ENCODE data around the gene IPPK.

Gene IPPK, protein sequence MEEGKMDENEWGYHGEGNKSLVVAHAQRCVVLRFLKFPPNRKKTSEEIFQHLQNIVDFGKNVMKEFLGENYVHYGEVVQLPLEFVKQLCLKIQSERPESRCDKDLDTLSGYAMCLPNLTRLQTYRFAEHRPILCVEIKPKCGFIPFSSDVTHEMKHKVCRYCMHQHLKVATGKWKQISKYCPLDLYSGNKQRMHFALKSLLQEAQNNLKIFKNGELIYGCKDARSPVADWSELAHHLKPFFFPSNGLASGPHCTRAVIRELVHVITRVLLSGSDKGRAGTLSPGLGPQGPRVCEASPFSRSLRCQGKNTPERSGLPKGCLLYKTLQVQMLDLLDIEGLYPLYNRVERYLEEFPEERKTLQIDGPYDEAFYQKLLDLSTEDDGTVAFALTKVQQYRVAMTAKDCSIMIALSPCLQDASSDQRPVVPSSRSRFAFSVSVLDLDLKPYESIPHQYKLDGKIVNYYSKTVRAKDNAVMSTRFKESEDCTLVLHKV

DNA sequence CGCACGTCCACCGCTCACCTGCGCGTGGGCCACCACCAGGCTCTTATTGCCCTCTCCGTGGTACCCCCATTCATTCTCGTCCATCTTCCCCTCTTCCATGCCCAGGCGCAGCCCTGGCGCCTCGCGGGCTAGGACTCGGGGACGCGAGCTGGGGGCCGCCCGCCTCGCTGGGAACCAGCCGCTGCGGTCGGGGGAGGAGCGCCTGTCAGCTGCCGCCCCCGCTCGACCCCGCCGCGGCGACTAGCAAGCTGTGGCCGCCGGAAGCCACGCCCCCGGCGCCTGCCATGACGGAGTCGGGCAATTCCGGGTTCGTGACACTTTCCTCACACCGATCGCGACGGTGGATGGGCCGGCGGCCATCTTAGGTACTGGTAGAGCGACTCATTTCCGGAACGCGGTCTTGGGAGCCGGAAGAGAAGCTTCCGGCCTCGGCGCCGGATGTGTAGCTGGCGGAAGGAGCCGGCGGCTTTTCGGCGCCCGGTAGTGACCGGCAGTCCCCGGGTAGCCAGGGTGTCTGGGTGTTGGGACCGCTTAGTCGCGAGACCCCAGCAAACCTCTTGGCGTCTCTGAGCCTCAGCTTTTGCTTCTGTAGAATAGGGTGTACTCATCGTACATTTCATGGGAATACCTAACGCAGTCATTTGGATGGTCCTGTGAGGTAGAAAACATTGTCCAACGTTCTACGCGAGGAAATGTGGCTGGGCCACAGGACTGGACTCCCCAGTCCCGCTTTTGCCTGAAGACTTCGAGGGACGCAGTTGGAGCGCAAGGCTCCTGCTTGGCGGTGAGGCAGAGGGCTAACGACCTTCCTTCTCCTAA is at the start of gene IPPK:
Gene IPPK, minus strand, starts transcription at position 242 of the 819 bp plus-strand sequence. Its CDS starts 143 bp downstream, at position 99.
- DNase-seq: peak; percentile 99

DNA sequence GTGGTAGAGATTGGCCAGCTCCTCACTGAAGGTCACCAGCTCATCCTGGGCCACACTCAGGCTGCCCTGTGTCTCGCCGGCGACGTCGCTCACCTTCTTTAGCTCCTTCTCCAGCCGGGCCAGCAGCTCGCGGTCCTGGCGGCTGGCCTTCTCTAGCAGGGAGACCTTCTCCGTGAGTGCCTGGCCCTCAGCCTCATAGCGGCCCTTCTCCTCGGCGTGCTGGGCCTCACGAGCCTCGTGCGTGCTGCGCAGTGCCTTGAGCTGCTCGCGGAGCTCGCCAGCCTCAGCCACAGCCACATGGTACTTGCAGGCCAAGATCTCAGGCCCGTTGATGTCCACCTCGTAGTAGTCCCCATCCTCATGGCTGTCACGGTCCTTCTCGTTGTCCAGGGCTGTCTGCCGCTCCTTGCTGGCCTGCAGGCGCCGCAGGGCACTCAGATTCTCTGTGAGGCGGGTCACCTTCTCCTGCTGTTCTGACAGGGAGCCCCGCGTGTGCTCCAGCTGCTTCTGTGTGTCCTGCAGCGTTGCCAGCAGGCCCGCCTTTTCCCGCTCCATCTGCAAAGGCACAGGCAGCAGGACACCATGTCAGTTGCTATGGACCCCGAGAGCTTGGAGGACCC is 49.2 kb upstream of the IPPK start:
- no peak for DNase-seq

DNA sequence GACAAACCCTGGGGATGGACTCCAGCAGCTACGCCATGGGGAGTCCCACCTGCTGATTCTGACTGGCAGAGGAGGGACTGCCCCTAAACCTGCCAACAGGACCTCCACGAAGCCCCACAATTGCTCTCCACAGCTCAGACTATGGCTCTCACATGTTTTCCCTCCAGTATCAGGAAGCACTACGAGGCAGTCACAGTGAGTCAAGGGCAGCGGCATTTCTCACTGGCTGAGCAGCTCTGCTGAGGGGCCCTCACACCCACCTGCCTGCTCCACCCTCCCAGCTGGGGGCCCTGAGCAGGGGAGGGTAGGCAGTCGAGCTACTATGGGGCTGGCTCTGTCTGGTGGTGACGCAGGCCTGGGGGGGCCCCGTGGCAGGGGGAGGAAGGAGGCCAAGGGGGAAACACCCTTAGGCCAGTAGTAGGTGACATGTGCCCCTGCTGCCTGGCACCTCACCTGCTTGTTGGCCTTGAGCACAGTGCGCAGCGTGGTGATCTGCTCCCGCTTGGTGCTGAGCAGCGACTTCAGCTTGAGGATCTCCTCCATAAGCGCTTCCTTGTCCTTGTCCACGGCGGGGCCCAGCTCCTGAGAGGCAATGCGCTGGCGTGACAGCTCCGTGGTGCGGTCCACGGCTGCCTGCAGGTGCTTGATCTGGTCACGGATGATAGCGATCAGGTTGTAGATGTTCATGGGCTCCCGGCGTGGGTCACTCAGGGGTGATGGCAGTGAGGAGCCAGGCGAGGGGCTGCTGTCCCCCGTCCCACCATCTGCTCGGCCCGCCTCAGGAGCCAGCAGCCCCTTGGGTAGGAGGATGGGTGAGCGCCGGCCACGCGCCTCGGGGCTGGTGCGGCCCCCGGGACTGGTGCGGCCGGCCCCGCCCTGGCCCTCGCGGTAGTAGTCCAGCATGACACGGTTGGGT is 48.4 kb upstream of the IPPK start:
- DNase-seq: no peak

DNA sequence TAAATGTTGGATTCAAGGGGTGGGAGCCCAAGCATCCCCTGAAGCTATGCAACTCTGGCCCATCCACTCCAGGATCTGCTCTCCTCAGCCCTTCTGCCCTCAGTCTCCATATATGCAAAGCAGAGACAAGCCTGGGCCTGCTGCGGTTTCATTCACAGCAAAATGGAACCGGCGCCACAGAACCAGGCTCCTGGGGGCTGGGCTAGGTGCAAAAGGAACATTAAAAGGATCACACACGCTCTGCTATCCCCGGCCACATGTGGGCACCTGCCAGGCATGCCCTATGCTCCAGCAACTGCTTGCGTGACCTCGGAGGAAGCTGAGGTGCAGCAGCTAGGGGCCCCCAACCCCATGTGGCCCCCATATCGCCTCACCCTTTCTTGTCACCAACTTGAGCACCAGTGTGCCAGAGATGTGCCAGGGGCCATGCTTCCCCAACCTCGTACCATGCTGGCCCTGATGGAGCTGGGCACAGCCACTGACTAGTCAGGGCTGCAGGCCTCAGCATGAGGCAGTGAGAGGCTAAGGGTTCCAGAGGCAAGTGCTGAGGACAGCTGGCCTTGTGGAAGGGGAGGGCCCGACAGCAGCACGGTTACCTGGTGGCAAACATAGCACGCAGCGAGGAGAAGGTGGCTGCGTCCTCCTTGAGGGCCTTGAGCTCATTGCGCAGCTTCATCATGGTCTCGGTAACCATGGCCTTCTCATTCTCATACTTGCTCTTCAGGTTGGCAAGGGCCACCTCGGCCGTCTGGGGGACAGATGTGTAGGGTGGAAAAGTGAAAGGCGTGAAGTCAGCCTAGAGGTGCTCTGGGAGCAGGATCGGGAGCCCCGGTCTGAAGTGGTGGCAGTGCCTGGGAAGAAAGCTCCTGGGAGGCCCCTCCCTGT is 47.5 kb upstream of the IPPK start:
- DNase-seq: no peak

DNA sequence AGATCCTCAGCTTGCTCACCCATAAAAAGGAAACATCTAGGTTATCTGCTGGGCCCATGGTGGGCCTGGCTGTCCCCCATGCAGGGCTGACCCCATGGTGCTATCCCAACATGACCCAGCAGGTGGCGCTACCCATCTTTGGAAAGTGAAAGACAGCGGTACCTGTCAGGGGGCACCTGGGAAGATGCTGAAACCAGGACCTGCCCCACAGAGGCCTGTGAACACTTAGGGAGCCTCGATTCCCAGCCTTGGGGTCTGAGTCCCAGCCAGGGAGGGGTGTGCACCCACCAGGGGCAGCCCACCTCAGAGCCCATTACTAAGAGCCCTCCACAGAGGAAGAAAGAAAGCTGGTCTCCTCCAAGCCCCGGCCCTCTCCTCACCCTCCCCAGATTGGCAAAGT is 46.6 kb upstream of the IPPK start:
- DNase-seq: peak; percentile 62

DNA sequence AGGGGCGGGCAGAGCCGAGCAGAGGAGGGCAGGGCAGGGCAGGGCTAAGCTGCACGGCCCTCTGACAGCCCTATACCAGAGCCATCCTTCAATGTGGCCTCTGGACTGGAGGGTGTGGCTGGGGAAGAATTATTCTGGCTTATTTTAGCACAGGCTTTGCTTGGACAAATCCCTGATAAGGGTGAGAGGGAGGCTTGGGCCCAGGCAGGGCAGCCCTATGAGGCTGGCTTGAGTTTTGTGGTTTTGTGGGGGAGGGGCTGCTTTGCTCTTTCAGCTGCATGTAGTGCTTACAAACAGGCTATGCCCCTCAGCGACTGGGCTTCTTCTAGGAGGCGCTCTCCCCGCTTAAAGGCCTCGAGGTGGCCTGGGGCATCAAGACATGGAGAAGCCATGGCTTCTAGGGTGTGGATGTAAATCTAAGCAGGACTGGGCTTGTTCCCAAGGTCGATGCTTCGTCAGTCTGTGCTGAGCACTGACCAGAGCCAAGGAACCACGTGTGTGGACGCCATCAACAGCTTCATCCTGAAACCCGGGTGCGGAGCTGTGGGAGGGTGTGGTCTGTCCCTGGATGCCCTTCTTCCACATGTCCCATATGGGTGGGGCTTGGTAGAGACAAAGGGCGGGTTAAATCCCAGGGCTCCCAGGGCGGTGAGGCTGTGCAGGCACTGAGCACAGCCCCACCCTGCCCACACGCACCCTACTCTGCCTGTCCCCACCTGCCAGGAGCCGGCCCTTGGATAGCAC is 45.7 kb upstream of the IPPK start:
- DNase-seq: peak; percentile 35

DNA sequence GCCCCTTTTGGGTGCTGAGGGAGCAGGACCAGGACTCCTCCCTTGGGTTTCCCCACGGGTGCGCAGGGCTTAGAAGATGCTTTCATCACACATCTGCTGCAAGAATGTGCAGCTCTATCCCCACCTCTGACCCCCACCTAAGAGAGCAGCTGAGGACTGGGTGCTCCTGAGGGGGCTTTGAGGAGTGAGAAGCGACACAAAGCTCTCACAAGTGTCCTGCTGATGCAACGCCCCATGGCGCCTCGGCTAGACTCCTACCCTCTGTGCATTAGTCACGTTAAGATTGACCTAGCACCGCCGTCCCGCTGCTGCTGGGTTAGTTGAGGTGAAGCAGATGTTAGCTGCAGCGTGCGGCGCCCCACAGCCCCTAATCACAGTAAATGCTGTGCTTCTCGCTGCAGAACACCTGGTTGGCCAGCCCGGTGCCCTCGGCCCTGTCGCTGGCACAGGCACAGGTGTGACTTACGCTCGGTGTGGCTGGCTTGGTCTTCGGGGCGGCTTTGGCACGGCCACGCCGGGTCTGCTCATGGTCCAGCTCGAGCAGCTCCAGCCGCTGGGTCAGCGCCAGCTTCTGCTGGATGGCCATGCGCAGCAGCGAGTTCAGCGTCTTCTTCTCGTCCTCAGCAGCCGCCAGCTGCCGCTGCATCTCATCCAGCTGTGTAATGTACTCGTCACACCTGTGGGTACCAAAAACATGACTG is 45.0 kb upstream of the IPPK start:
- DNase-seq: no peak

DNA sequence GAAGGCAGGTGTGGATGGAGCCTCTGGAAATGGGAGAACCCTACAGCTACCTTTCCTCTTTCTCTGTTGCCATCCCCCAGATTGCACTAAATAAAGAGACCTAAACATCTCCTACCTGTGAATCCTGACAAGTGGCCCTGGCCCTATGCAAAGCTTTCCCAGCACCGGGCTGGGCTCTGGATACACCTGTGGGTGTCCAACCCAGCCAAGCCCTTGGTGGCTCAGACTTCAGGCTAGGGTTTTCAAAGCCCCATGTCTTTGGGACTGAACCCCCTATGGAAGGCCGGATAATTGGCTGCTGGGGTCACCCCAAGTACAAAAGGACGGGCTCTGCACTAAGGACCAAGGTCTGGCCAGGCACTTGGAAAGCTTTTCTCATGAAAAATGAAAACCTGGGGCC is 44.1 kb upstream of the IPPK start:
- DNase-seq: no peak

DNA sequence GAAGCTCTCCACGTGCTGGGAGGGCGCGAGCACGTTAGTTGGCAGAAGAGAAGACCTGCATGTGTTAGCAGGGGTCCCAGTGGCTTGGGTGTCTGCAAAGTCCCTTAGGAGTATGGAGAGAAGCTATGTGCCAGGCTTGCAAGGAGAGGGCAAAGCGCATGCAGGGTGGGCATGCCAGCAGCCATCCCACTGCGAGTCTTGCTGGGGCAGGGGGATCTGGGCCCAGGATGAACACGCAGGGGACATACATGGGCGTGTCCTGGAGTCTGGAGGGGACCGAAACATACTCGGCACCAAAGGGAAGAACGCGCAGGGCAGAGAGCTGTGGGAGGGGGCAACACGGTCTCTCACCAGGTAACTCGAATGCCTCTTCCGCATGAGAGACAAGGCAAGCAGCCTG is 43.6 kb upstream of the IPPK start:
- no peak for DNase-seq

DNA sequence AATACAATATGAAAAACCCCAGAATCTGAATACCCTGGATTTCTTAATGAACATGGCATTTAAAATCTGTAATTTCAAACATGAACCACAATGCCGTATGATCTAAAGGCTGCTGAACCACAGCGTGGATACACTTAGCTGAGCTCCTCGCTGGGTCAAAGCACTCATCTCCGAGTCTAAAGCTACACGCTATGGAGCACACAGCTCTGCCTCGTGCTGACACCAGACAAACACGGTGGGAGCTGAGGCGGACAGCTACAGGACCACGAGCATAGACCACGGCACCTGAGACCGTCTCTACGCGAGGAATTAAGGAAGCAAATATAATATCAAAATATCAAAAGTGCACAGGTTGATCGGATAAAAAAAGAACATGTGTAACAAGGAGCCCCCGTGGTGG is 42.8 kb upstream of the IPPK start:
- DNase-seq: no peak

DNA sequence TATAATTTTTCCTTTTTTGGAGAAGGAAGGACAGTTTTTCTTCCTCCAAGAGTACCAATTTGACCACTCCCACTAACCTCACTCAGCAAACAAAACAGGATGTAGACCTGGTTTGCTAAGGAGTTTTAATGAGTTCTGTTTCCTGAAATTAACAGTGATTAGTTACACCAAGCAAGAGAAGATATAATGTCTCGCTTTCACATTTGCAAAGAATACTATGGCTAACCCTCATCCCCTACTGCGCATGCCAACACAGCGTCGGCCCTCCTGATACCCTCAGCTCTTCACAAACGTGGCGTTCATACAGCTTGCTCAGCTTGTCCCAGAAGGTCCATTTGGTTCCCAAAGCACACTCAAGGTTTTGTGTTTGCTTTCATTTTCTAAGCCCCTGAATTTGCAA is 41.9 kb upstream of the IPPK start:
- no peak for DNase-seq

DNA sequence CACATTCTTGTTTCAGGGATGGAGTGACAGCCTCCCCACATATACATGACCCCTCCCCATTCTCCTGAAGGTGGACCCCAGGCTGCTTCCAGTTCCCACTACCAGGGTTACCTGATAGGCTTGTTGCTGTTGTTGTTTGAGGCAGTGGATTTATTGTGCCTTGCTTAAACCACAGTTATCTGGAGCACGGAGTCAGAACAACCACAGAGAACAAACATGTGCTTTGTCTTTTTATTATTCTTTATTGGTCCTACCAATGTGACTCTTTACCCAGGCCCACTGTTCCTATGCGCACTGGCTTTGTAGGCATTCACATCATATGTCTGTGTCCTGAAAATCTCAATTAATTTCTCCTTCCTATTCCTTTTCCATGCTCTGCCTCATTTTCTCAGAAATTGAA is 41.2 kb upstream of the IPPK start:
- no peak for DNase-seq

DNA sequence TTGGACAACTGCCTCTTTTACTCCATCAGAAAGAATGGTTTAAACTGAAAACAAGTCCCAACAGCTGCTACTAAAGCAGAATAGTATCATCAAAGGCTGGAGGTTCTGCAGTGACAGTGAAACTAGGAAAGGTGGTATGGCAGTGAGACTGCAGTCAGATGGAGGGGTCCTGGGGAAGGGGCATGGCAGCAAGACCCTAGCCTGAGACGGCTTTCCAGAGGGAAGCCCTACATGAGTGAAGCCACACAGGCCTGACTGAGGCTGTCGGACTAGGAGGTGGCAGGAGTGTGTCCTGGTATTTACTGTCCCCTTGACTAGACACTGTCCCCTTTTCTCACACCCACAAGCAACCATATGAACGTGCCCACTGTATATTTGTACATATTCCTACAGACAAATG is 40.4 kb upstream of the IPPK start:
- no peak for DNase-seq

DNA sequence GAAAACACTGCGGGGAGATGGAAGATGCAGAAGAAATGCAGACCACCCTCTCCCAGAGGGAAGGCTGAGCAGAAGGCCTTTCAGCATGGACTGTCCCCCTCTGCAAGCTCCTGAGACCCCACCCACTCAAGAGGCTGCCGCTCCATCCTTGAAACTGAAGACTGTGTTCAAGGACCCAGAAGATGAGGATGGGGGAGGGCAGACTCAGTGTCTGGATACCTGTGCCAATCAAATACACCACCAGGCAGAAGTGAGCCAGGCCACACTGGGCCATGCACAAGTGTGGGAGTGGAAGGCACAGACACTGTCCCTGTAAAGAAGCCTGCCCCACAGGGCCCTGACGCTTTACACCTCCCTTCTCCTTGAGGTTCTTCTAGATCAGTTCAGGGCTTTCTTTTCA is 40.0 kb upstream of the IPPK start:
- no peak for DNase-seq

DNA sequence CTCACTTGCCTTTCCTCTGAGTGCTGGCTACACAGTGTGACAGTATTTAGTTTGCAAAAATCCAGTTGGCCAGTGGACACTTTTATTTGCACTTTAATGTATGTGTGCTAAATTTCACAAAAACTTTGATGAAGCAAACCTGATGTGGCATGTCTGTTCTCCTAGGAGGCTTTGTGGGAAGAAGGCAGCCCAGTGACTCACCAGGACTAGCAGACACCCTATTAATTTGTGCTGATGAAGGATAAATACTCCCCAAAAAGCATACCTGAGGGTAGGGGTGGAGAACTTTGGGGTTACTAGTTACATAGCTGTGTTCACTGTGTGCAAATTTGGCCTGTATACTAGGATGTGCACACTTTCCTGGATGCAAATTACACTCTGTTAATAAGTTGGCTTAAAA is 39.3 kb upstream of the IPPK start:
- no peak for DNase-seq

DNA sequence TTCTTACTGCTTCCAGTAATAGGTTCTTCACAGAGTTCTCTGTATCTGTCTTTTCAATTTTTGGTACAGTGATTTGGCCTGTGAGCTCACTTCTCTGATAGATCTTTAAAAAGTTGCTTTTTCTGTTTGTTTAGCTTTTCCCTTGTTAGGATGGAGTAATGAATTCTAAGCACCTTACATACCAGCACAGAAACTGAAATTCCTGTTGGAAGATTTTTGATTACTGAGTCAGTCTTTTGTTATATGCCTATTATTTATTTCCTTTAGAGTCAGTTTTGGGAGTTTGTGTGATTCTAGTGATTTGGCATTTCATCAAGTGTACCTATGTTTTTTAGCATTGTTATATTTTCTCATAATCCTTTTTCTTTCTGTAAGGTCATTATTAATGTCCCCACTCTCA is 37.6 kb upstream of the IPPK start:
- no peak for DNase-seq

DNA sequence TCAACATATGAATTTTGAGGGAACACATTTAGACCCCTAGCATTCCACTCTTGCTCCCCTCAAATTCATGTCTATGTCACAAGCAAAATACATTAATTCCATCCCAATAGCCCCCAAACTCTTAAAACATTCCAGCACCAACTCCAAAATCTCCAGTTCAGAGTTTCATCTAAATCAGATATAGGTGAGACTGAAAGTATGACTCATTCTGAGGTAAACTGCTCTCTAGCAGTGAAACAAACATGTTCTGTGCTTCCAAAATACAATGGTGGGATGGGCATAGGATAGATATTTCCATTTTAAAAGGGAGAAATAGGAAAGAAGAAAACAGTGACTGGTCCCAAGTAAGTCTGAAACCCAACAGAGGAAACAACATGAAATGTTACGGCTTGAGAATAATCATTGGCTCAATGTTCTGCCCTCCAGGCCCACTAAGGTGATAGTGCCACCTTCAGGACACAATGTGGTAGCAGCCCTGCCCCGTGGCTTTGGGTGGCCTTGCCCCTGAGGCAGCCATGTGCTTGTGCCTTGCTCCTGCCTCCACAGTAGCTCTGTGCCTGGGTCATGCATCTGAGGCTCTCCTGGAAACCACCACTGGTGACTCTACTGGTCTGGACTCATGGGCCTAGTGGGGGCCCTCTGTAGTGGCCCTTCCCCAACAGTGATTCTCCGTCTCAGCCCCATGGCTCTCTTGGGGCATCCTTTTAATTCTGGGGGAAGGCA is 36.4 kb upstream of the IPPK start:
- peak; percentile 69 for DNase-seq

DNA sequence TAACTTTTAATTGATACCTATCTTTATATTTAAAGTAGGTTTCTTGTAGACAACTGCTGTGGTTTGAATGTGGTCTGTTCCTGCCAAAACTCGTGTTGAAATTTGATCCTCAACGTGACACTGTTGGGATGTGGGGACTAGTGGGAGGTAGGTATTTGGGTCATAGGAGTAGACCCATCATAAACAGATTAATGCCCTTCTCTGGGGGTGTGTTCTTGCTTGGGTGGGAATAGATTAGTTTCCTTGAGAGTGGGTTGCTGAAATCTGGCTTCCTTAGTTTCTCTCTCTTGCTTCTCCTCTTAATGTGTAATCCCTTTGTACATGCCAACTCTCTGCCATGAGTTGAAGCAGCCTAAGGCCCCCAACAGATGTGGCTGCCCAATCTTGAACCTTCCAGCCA is 34.6 kb upstream of the IPPK start:
- no peak for DNase-seq

DNA sequence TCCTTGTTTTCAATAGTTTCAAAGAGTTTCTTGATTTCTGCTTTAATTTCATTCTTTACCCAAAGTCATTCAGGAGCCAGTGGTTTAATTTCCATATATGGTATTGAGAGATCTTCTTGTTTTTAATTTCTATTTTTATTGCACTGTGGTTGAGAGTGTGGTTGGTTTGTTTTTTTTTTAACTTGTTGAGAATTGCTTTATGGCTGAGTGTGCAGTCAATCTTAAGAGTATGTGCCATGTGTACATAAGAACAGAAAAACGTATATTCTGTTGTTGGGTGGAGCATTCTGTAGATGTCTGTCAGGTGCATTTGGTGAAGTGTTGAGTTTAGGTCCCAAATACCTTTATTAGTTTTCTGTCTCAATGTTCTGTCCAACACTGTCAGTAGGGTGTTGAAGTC is 26.7 kb upstream of the IPPK start:
- DNase-seq: no peak

Measured in hematopoietic multipotent progenitor cell treated with erythropoietin and hydrocortisone succinate and interleukin-3 and kit ligand, for 8 days (in vitro differentiated cells).